ENCODE data around the gene SIGLEC6.
"Not testable (repeated sequence)": the region's sequence is repeated elsewhere in the genome, so short reads cannot be mapped to it uniquely, and the experiment has no call there.

The SIGLEC6 gene

GRCh38 chr19:51509823-51510660 is 21.4 kb downstream of the SIGLEC6 start:
- no peak for DNase-seq (ENCODE audit: low read depth in 2 of 2)

GRCh38 chr19:51508059-51508733 is 23.3 kb downstream of the SIGLEC6 start:
- no peak for DNase-seq (ENCODE audit: low read depth in 2 of 2)

- no peak for DNase-seq (ENCODE audit: low read depth in 2 of 2)
Measured at GRCh38 chr19:51507640-51508058, 23.8 kb downstream of the SIGLEC6 start.

GRCh38 chr19:51507192-51507591 is 24.3 kb downstream of the SIGLEC6 start:
- DNase-seq (ENCODE audit: low read depth in 2 of 2), result no peak

- DNase-seq (ENCODE audit: low read depth in 2 of 2), result no peak
Measured at GRCh38 chr19:51505904-51506303, 25.6 kb downstream of the SIGLEC6 start.

- no peak for DNase-seq (ENCODE audit: low read depth in 2 of 2)
Measured at GRCh38 chr19:51503896-51504295, 27.6 kb downstream of the SIGLEC6 start.

DNA sequence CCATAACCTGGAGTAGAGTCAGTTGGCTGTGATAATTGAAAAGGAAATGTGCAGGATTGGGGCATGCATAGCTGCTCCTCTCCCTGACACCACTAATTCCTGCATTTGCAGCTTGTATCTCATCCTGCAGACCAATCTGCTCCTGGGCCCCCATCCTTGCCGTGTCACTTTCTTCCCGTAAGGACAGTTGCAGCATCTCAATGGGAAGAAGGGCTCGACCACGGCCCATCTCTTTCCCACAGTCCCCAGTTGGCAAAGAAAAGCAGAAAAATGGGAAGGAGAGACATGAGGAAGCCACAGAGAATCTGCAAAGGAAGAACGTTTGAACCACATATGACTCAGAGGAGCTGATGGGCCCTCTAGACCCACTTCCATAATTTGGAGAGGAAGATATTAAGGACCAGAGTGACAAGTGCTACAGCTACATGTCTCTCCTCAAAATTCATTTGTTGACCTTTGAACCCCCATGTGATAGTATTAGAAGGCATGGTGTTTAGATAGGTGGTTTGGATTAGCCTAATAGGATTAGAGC is 28.1 kb downstream of the SIGLEC6 start:
- DNase-seq (ENCODE audit: low read depth in 2 of 2), result no peak

GRCh38 chr19:51501594-51502263 is 29.7 kb downstream of the SIGLEC6 start, which contains the start of gene SIGLEC12:
Gene SIGLEC12, minus strand, starts transcription at chr19:51501800. Its CDS starts 67 bp downstream, at chr19:51501733.
- no peak for DNase-seq (ENCODE audit: low read depth in 2 of 2)

DNA sequence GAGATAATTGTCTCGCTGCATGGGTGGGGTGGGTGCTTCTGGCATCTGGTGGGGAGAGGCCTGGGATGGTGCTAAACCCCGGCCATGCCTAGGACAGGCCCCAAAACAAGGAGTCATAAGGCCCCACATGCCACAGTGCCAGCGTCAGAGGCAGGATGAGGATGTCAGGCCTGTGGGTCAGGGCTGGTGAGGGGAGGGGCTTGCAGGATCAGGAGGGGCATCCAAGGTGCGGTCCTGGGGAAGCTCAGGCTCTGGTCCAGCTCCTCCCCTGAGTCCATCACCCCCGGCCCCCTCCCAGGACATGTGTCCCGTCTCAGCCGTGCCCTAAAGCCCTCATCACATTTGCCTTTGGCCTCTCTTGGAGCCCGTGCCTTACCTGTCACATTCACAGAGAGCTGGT is 30.5 kb downstream of the SIGLEC6 start:
- DNase-seq (ENCODE audit: low read depth in 2 of 2), result not testable (repeated sequence)

- DNase-seq (ENCODE audit: low read depth in 2 of 2), result no peak
Measured at GRCh38 chr19:51497666-51498065, 33.8 kb downstream of the SIGLEC6 start.

GRCh38 chr19:51493776-51494175 is 37.7 kb downstream of the SIGLEC6 start:
- no peak for DNase-seq (ENCODE audit: low read depth in 2 of 2)

DNA sequence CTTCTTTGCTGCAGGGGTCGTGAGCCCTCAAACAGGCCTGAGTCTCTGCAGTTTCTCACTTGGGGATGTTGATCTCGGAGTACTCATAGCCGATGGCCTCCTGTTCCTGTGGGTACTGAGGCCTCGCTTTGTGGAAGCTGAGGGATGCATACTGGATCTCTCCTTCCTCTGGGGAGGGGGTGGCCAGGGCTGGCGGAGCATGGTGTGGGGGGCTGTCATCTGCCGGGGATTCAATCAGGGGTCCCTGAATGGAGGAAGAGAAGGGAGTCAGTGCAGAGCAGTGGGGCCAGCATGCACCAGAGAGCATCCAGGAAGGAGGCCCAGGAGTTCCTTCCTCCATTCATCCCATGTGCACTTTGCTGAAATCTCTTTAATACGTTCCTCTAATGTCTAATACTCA is 39.9 kb downstream of the SIGLEC6 start:
- no peak for DNase-seq (ENCODE audit: low read depth in 2 of 2)

DNA sequence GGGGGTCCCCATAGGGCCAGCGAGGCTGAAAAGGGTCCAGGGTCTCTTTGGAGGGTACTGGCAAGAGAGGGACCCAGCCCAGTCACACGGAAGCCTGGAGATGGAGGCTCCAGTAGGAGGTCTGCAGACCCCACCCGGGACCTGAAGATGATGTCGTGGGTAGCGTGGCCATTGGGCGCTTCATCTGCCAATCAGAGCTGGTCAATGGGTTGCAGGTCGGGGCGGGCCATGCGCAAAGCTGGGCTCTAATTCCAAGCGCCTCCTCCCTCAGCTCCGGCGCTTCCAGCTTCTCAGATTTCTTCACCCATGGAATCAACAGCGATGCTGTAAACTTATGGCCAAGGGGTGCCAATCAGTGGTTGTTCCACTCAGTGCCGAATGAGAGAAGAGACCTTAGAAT is 40.8 kb downstream of the SIGLEC6 start:
- DNase-seq (ENCODE audit: low read depth in 2 of 2), result no peak

DNA sequence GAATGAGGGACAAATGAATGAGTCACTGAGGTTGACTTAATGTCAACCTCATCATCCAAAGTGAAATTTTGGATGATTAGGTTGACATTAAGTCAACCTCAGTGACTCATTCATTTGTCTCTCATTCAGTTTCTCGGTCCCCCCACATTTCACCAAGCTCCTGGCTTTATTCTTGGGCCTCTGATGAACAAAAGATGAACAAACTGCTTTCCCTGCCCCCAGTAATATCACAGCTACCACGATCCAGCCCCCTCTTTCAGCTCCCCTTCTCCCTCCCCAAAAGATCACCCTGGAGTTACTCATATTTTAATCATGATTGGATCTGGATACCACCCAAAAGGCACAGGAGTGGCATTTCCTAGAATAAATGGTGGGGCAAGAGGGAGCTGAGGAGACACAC is 42.4 kb downstream of the SIGLEC6 start:
- DNase-seq (ENCODE audit: low read depth in 2 of 2), result no peak

DNA sequence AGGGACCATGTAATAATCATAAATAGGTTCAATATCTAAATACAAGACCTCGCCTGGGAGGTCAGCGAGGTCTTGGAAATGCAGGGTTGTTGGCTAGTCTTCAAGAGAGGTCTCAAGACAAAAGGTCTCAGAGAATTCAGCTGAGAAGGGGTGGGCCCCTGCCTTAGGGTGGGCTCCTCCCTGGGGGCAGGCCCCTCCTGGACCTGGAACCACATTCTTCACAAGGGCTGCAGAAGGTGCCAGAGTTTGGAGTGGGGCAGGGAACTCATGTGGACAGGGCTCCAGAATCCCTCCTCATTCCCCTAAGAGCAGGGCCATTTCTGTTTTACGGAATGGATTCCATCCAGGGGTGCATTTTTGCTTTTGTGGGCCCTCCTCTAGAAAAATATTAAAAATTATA is 43.0 kb downstream of the SIGLEC6 start:
- DNase-seq (ENCODE audit: low read depth in 2 of 2), result no peak

DNA sequence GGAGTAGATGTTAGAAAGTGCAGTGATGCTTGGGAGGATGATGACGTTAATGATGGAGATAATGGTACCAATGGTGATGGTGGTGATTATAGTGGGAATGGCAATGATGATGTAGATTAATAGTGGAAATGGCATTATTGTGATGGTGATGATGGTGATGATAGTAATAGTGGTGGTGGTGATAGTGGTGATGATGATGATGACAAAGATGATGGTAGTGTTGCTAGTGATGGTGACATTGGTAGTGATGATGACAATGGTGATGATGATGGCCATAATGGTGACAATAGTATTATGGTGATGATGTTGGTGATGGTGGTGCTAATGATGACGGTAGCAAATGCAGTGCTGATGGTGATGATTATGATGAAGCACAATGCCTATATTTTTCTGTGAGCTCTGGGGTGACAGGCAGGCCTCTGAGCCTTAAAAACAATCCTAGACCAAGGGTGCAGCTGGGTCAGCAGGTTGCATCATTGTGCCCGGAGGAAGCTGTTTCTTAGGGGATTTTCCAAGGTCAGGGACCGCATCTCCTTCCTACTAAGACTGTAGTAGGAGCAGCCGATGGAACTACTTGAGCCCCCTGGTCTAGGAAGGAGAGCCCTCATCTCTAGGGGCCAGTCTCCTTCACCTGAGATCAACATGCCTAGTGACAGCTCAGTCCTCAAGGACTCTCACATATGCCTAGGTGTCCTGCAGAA is 45.4 kb downstream of the SIGLEC6 start:
- DNase-seq (ENCODE audit: low read depth in 2 of 2), result no peak

- no peak for DNase-seq (ENCODE audit: low read depth in 2 of 2)
Measured at GRCh38 chr19:51480590-51480989, 50.9 kb downstream of the SIGLEC6 start.

DNA sequence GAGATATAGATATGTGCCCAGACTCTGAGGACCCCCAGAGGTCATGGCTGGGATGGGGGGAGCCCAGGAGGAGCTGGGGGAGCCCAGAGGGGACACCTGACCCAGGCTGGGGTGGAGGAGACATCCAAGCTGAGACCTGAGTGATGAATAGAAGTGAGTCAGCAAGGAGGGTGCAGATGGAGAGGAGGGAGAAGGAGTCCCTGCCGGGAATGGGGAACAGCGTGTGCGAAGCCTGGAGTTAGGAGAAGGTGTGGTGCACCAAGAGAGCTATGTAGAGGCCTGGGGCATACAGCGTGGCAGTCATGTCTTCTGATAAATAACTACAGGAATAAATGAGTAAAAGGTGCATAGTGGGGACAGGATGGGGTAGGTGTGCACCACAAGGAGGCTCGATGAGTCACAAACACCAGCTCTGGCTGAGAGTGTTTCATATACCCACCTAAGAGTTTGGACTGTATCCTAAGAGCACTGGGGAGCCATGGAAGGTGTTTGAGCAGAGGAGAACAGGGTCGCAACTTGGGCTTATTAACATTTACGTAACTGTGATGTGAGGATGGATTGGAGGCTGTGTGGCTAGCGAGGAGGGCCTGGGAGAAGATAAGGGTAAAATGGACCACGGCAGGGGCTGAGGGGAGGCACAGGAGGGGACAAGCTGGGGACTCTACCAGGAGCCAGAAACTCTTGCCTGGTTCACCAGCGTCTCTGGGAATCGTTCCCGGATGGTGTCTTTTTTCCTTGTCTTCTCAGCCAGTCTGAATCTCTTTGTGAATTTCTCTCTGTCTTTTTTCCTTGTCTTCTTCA is 51.7 kb downstream of the SIGLEC6 start:
- DNase-seq (ENCODE audit: low read depth in 2 of 2), result no peak

DNA sequence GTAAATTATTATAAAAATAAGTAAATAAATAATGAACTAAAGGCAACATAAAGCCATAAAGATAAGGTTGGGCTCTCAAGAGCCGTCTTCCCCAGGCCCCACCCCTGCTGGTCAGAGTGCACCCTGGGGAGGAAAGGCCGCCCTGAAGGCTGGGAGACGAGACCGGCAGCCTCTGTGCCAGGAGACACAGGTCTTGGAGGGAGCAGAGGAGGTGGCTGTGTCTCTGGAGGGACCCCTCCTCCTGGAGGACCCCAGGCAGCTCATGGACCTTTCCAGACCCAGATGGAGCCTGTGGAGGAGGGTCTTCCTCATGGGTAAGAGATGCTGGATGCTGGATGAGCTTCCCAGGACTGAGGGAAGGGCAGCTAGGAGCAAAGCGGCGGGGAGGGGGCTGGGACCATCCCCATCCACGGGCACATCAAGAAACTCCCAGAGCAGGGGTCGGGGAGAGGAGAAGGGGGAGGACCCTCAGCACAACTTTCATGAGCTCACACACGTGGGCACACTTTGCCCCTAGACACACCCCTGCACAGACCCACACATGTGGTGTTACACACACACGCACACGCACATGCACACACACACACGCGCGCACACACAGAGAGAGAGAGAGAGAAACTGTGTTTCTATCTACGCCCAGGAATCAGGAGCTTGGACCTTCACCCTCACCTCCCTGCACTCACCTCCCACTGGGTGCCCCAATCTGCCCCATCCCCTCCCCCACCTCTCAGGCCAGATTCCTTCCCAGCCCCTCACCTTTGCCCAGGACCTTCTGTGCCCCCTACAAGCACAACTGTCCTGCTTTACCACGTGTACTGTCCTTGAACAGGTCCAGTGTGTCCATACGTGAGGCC is 52.9 kb downstream of the SIGLEC6 start, which contains the start of gene CEACAM18:
TSS of gene CEACAM18 (plus strand) at position 159 of the 854 bp plus-strand sequence.
- DNase-seq (ENCODE audit: low read depth in 2 of 2), result no peak

DNA sequence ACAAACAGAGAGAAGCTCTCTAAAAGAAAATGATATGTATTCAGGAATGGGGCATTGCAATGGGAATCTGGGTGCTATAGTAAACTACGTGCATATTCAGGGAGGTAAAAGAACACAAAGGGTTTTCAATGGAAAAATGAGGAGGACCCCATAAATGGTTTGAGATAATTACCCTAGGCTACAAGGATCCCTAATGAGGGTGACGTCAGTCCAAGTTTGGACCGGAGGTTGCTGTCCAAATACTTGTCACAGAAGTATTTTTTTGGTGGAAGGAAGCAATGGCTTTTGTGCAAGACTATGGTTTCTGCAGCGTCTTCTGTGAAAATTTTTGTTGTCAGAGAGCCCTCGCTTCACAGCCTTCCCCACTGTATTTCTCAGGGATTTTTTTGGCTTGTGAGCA is 54.1 kb downstream of the SIGLEC6 start:
- no peak for DNase-seq (ENCODE audit: low read depth in 2 of 2)

Measured in stimulated activated CD4-positive, alpha-beta T cell treated with anti-CD3 and anti-CD28 coated beads, Interleukin-1b, Interleukin-23, amount 100 ng/mL, for 1 hour (primary cell).